K562 (cell line): Measurements from ENCODE around the gene HTR3E. TPM values are rescaled to one million over a fixed set of nuclear protein-coding genes. Genes with fewer than 3 reads are reported as not detected.

Experiments
- ATAC-seq: fragments of 200-7000 bp; cut with Tn5 transposase; 3 replicates; pipeline ENCODE4 v1.9.1; 2020; ENCODE audit warnings: moderate library complexity
- BruUV-seq: library from RNA; stranded (reverse); fragments of 400-500 nt; replicated peaks from 2 replicates; lab custom pipeline; 2021; lab: Mats Ljungman, UMichigan
- CTCF ChIA-PET: fragments of 300-600 bp; formaldehyde crosslinking; extraction: SDS; loops from one replicate; lab custom pipeline; 2021; ENCODE audit warnings: low intra/inter-chr PET ratio; lab: Yijun Ruan, JAX
- POLR2A ChIA-PET: fragments of 300-600, 350-650 bp; sonication (Branson Sonifier 250); formaldehyde crosslinking; extraction: SDS; loops from one replicate; lab custom pipeline; 2021; ENCODE audit warnings: antibody characterized with exemption, inconsistent platforms; lab: Yijun Ruan, JAX
- DNase-seq, 4 experiments: peaks; one replicate each; pipeline versions ENCODE4 v3.0.0 to v3.0.0-alpha.2; 2011 to 2018; ENCODE audit warnings: low spot score in 3 of 4, mixed read lengths in 3 of 4; ENCODE audit errors: extremely low read depth in 1 of 4
- FAIRE-seq: peaks from 2 replicates; lab custom pipeline; 2011; peaks lifted over from hg19 to GRCh38; lab: Jason Lieb, UNC
- H2AFZ ChIP-seq: 2 replicates; pipeline ENCODE4 v1.6.0; 2011; ENCODE audit warnings: low read depth, low read length, control low read depth, inconsistent platforms
- H3K27ac ChIP-seq: fragments of 200-600 bp; 3 replicates; pipeline ENCODE4 v1.8.0; 2011; ENCODE audit warnings: low read depth, mild to moderate bottlenecking, control low read depth, inconsistent platforms, low read length, moderate library complexity, mixed read lengths; ENCODE audit errors: extremely low read depth
- H3K27me3 ChIP-seq, 2 experiments: fragments of 300-600 bp in 1 of 2; 2 replicates in 1 of 2; 3 replicates in 1 of 2; pipeline versions ENCODE4 v1.6.0 to v1.8.0; 2011; ENCODE audit warnings: inconsistent platforms in 2 of 2, low read length in 2 of 2, mild to moderate bottlenecking in 1 of 2, mixed read lengths in 1 of 2, moderate library complexity in 1 of 2; ENCODE audit not compliant: control insufficient read depth in 2 of 2, insufficient read depth in 2 of 2
- H3K36me3 ChIP-seq: fragments of 300-600 bp; 3 replicates; pipeline ENCODE4 v1.8.0; 2011; ENCODE audit warnings: mild to moderate bottlenecking, low read length, inconsistent platforms; ENCODE audit not compliant: control insufficient read depth, insufficient read depth
- H3K4me1 ChIP-seq, 2 experiments: fragments of 200-600 bp in 1 of 2; replicated peaks in 1 of 2; 2 replicates in 1 of 2; 3 replicates in 1 of 2; pipeline versions ENCODE4 v1.5.1 to v1.8.0; 2011; ENCODE audit warnings: inconsistent platforms in 2 of 2, low read length in 2 of 2, mild to moderate bottlenecking in 1 of 2, mixed read lengths in 1 of 2, moderate library complexity in 1 of 2; ENCODE audit not compliant: control insufficient read depth in 2 of 2, insufficient read depth in 2 of 2
- H3K4me2 ChIP-seq: 2 replicates; pipeline ENCODE4 v1.6.1; 2011; ENCODE audit warnings: low read length, control low read depth, inconsistent platforms, mixed read lengths; ENCODE audit not compliant: insufficient read depth
- H3K4me3 ChIP-seq: fragments of 200-600 bp; sonication (generic), shearing (Covaris generic); 2 replicates; pipeline ENCODE4 v1.5.1; 2016; ENCODE audit warnings: control low read depth, inconsistent platforms
- H3K79me2 ChIP-seq: fragments of 200-600 bp; 3 replicates; pipeline ENCODE4 v1.8.0; 2011; ENCODE audit warnings: low read length, inconsistent platforms; ENCODE audit not compliant: control insufficient read depth, insufficient read depth
- H3K9ac ChIP-seq, 2 experiments: 2 replicates each; pipeline versions ENCODE4 v1.6.0 to v1.6.1; 2011; ENCODE audit warnings: low read depth in 2 of 2, low read length in 2 of 2, control low read depth in 1 of 2, inconsistent platforms in 1 of 2, mild to moderate bottlenecking in 1 of 2, mixed read lengths in 1 of 2; ENCODE audit not compliant: insufficient read depth in 1 of 2
- H3K9me1 ChIP-seq: one replicate; pipeline ENCODE4 v1.6.0; 2011; ENCODE audit warnings: inconsistent platforms, mild to moderate bottlenecking, low read length, moderate library complexity; ENCODE audit not compliant: control insufficient read depth, insufficient read depth
- H3K9me3 ChIP-seq: replicated peaks from 2 replicates; pipeline ENCODE4 v1.5.1; 2011; ENCODE audit warnings: low read depth, low read length, inconsistent platforms; ENCODE audit not compliant: control insufficient read depth, insufficient read depth
- H4K20me1 ChIP-seq: replicated peaks from 2 replicates; pipeline ENCODE4 v1.6.1; 2011; ENCODE audit warnings: low read length, inconsistent platforms, mixed read lengths; ENCODE audit not compliant: control insufficient read depth, insufficient read depth
- AFF4 ChIP-seq: sonication (generic); formaldehyde crosslinking; IDR thresholded peaks from 2 replicates; pipeline ENCODE4 v1.8.0; 2023; ENCODE audit warnings: mild to moderate bottlenecking, missing genetic modification reagents
- CBFA2T3 ChIP-seq: fragments of 450-650 bp; IDR thresholded peaks from 2 replicates; pipeline ENCODE4 v1.6.1; 2017
- SIX5 ChIP-seq, 2 experiments: IDR thresholded peaks; 2 replicates each; pipeline ENCODE4 v1.6.1; 2011; ENCODE audit warnings: low read length in 2 of 2, borderline replicate concordance in 1 of 2, low read depth in 1 of 2, mild to moderate bottlenecking in 1 of 2, moderate library complexity in 1 of 2; ENCODE audit not compliant: insufficient read depth in 1 of 2
- SPI1 ChIP-seq: IDR thresholded peaks from 2 replicates; pipeline ENCODE4 v1.6.1; 2011; ENCODE audit warnings: low read depth, low read length, control low read depth, borderline replicate concordance
- TARDBP ChIP-seq: fragments of 450-650 bp; IDR thresholded peaks from 2 replicates; pipeline ENCODE4 v1.6.1; 2016
- WGBS: fragments of 100-300 bp; shearing (Covaris generic); methylation state at CpG from one replicate; pipeline ENCODE4 v1.1.6; 2016; ENCODE audit warnings: low coverage, mixed read lengths; ENCODE audit not compliant: insufficient coverage; ENCODE audit errors: missing lambda C conversion rate; 5-methylcytosine and 5-hydroxymethylcytosine counted together
- in situ Hi-C: fragments of 300-500 bp; cut with MboI; formaldehyde crosslinking; loops from 4 replicates; pipeline ENCODE4 v1.15.0; 2018; ENCODE audit warnings: inconsistent platforms, mixed read lengths
- intact Hi-C: fragments of 100-400 bp; cut with micrococcal nuclease; formaldehyde crosslinking; loops from 2 replicates; pipeline ENCODE4 v1.14.2; 2022
- polyA plus RNA-seq, 8 experiments: library from polyadenylated mRNA; depleted of rRNA in 4 of 8; stranded (reverse) in 5 of 8; unstranded in 3 of 8; fragments of >200 nt; fragmentation: Nextera tagmentation in 2 of 8; fragmentation: Illumina TruSeq in 1 of 8; extraction: Ambion mirVana in 2 of 8; extraction: Trizol in 1 of 8; gene quantifications; 2 replicates each; pipeline versions ENCODE4 v1.2.1 to v1.2.3, GENCODE V29; 2011 to 2014; ENCODE audit warnings: inconsistent platforms in 1 of 8, missing spikeins in 1 of 8
- total RNA-seq, 7 experiments: library from RNA; depleted of rRNA in 6 of 7; stranded (reverse); fragments of >200 nt in 6 of 7; fragmentation: Illumina TruSeq in 2 of 7; extraction: Trizol in 2 of 7; gene quantifications; 2 replicates each; pipeline versions ENCODE4 v1.2.1 to v1.2.3, GENCODE V29; 2011 to 2021; ENCODE audit warnings: low replicate concordance in 1 of 7

The HTR3E gene
- total and polyA plus RNA-seq, 9 of the 15 experiments (the other 6 are each of a cell fraction or from before 2014, with no cell fraction given) = not detected

DNA sequence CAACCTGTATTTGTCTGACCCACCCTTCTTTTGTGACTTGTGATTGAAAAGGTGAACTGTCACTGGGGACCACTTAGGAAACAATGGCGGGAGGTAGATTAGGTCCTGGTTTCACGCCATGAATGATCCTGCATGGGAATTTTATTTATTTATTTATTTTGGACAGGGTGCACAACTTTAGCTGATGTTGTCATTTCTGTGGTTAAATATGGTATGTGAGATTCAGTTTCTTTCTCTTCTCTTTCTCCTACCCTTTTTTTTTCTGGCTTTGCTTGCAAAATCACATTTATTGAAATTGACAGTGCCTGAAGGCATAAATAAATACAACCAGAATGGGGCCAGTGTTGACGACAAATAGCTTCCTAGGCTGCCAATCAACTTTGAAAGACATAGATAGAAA, 18.0 kb upstream of the HTR3E start (continued):
- TF ChIP-seq AFF4 (CRISPR knock-in tag) = no peak
- TF ChIP-seq SIX5 (IDR thresholded peaks at IDR 0.05; ENCODE audit: borderline replicate concordance in 1 of 2, insufficient read depth in 1 of 2, low read depth in 1 of 2, low read length in 2 of 2) = no peak
- TF ChIP-seq, all 486 proteins: peak for 0

DNA sequence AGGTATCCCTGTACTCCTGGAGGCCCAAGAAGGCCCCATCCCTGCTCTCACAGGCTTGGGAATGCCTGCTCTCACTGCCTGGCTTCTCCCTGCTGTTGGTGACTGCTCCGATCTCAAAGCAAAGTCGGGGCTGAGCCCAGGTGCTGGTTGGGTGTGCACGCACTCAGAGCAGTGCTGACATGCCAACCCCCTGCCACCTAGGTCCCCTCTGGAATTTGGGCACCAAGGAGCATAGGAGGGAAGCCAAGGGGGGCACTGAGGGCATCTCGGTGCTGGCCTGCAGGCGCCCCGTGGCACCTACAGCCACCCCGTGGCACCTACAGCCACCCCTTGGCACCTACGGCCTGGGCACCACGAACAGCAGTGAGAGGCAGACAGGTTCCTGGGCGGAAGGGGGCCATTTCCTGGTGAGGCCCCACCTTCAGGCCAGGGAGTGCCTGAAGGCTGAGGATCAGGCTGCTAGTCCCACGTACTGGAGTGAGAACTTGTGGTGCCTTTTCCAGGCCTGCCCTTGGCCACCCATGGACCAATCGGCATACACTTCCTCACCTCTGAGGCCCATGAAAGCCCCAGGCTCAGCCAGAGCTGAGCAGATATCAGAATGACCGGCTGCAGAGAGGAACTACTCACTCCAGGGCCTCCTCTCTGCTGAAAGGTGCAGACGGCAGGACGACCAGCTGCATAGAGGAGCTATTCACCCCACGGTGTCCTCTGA, 15.6 kb upstream of the HTR3E start:
- POLR2A ChIA-PET = interaction anchor here (1.0 kb wide), 1 partner anchor 12 kb away, joined by 3 read pairs; no protein-coding TSS in a partner anchor
- no peaks in the 10 kb centered on the region for H3K36me3 ChIP-seq
- TF ChIP-seq TARDBP (no peak), CBFA2T3 (no peak), SPI1 (0 out of 2 replicates have a peak, but pooled peaks have one; percentile 25)
- intact Hi-C loops = no loop called here
- FAIRE-seq (no peak), ATAC-seq (peak; percentile 19; the same call in 2 of the 3 replicates), DNase-seq (no peak)
- CTCF ChIA-PET = no interaction called here
- H3K9ac ChIP-seq = peak overlapping the region in 1 of 2 experiments; percentile 45; a peak in 1 of 4 replicates
- in situ Hi-C loops = no loop called here
- H4K20me1 ChIP-seq = no peaks in the 10 kb centered on the region
- peak overlapping the region; percentile 26; the same call in 1 of the 2 replicates for H2AFZ ChIP-seq
- H3K4me2 ChIP-seq = no peak overlapping the region
- 17% methylated on average over 13 of the region's 16 CpGs for WGBS
- H3K9me1 ChIP-seq = no peaks in the 10 kb centered on the region
- no peaks in the 10 kb centered on the region; a peak in 1 of 5 replicates for H3K27me3 ChIP-seq
- H3K27ac ChIP-seq = no peak overlapping the region
- no peaks in the 10 kb centered on the region for H3K9me3 ChIP-seq
- no TSS peak for BruUV-seq
- peaks cover 5 to 18% of the 10 kb centered on the region in 2 experiments; a peak in 3 of 5 replicates for H3K4me1 ChIP-seq
- H3K79me2 ChIP-seq = no peaks in the 10 kb centered on the region
- H3K4me3 ChIP-seq = no peak overlapping the region
